ENCODE measurements around the gene EPG5. TPM values are rescaled to one million over a fixed set of nuclear protein-coding genes. Genes with fewer than 3 reads are reported as not detected.

Gene EPG5
- total RNA-seq, 6 experiments from 2014 or later = 11.6 to 15.2 (median 12.4) TPM

DNA sequence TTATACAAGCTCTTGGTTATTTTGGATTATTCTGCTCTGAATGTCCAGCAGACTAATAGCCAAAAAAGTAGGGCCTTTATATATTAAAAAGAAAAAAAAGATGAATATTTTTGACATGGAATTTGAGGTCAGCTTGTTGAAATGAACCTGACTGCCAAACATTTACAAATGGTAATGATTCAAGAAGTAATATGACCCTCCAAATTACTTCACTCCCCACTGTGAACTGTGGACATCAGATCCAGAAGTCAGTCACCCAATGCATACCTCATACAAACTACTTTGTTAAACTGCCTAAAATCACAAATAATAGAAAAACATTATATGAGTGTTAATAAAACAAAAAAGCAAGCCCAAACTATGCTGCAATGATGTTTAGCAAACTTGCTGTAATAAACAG lies 10.0 kb downstream of the EPG5 start:
- Histone ChIP-seq H3K4me1 (peaks cover 0 to 6% (median 0%) of the 10 kb centered on the region in 4 donors), H3K36me3 (peaks cover 0 to 37% (median 10%) of the 10 kb centered on the region in 4 donors), H3K4me3 (no peak overlapping the region), H3K27ac (no peak overlapping the region), H3K9me3 (no peaks in the 10 kb centered on the region), H3K27me3 (no peaks in the 10 kb centered on the region)
- DNase-seq (no peak), ATAC-seq (no peak)
- TF ChIP-seq, protein P1, sequence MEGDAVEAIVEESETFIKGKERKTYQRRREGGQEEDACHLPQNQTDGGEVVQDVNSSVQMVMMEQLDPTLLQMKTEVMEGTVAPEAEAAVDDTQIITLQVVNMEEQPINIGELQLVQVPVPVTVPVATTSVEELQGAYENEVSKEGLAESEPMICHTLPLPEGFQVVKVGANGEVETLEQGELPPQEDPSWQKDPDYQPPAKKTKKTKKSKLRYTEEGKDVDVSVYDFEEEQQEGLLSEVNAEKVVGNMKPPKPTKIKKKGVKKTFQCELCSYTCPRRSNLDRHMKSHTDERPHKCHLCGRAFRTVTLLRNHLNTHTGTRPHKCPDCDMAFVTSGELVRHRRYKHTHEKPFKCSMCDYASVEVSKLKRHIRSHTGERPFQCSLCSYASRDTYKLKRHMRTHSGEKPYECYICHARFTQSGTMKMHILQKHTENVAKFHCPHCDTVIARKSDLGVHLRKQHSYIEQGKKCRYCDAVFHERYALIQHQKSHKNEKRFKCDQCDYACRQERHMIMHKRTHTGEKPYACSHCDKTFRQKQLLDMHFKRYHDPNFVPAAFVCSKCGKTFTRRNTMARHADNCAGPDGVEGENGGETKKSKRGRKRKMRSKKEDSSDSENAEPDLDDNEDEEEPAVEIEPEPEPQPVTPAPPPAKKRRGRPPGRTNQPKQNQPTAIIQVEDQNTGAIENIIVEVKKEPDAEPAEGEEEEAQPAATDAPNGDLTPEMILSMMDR (IDR thresholded peaks at IDR 0.05) = no peak
- TF ChIP-seq POLR2A (IDR thresholded peaks at IDR 0.05) = no peak
- intact Hi-C loops (cut with DNase I) = no loop called here

DNA sequence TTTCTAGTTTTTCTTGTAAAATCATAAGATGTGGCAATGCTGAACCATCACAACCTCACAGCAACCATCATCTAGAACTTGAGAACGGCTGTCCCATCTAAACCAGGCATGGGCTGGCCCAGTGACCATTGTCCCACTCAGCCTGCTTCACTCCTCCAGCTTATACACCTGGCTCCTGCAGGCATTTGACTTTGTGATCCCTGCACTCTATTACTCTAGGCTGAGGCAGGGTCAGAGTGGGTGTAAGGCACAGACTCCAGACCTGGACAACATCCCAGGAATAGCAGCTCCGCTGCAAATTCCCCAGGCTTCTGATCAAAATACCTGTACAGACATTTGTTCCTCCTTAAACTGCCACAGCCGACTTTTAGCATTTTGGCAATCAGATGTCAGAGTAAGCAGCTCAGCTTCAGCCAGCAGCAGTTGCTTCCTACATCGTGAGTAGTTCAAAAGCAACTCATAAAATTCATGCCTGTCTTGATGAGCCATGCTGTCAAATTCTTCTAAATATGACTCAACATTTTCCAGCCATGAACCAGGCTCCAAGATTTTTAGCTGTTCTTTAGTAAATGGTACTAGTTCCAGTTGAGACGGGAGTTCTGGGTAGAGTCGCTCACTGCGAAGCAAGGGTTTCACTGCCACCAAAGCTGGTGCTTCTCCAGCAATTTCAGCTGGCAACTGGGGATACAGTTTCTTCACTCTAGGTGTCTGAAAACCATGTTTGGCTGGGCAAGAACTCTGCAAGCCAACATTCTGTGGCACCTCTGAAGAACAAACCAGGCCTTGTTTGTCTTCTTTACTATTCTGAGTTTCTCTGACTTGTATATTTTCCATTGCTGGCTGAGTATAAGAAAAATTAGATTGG lies 12.8 kb downstream of the EPG5 start:
- Histone ChIP-seq H3K4me3 (no peak overlapping the region), H3K36me3 (peaks cover 0 to 64% (median 13%) of the 10 kb centered on the region in 4 donors), H3K9me3 (no peaks in the 10 kb centered on the region), H3K4me1 (peaks cover 0 to 6% (median 0%) of the 10 kb centered on the region in 4 donors), H3K27ac (no peak overlapping the region), H3K27me3 (no peaks in the 10 kb centered on the region)
- intact Hi-C loops (cut with DNase I) = no loop called here
- ATAC-seq (no peak), DNase-seq (no peak)
- TF ChIP-seq POLR2A (IDR thresholded peaks at IDR 0.05) = no peak
- TF ChIP-seq, protein P1 (IDR thresholded peaks at IDR 0.05) = no peak
- 95% methylated on average over 6 of the region's 7 CpGs for WGBS (ENCODE audit: insufficient coverage, low coverage, low lambda C conversion rate, missing lambda C conversion rate)

DNA sequence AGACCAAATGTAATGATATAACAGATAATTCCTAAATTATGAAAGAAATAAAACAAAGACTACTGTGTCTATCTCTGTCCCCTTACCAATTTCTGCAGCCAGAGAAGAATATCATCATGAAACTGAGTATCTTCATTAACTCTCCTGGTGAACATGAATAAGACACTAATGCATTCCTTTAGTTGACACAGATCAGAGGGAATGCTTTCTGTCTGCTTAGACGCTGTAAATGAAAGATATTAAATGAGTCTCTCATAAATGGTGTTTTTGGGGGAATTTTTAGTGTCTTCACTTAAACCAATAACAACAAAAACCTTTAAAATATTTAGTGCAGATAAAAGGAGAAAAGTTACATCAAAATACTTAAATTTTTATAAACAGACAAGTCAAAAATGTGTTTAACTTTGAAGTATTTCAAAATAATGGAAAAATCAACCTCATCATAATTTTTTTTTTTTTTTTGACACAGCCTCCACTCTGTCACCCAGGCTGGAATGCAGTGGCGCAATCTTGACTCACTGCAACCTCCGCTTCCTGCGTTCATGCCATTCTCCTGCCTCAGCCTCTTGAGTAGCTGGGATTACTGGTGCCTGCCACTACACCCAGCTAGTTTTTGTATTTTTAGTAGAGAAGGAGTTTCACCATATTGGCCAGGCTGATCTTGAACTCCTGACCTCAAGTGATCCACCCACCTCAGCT lies 16.0 kb downstream of the EPG5 start:
- no peaks in the 10 kb centered on the region for H3K27me3 ChIP-seq
- H3K4me1 ChIP-seq = no peaks in the 10 kb centered on the region
- H3K36me3 ChIP-seq = peaks cover 0 to 93% (median 27%) of the 10 kb centered on the region in 4 donors
- no peak overlapping the region for H3K27ac ChIP-seq
- intact Hi-C loops (cut with DNase I) = no loop called here
- WGBS (ENCODE audit: insufficient coverage, low coverage, low lambda C conversion rate, missing lambda C conversion rate) = 70% methylated on average over 4 of the region's 4 CpGs
- ATAC-seq (peak in 1 of 4 donors; percentile 21), DNase-seq (peak in 1 of 3 donors; percentile 26)
- no peak for TF ChIP-seq POLR2A (IDR thresholded peaks at IDR 0.05)
- TF ChIP-seq, protein P1 (IDR thresholded peaks at IDR 0.05) = no peak
- no peaks in the 10 kb centered on the region for H3K9me3 ChIP-seq
- H3K4me3 ChIP-seq = no peak overlapping the region

DNA sequence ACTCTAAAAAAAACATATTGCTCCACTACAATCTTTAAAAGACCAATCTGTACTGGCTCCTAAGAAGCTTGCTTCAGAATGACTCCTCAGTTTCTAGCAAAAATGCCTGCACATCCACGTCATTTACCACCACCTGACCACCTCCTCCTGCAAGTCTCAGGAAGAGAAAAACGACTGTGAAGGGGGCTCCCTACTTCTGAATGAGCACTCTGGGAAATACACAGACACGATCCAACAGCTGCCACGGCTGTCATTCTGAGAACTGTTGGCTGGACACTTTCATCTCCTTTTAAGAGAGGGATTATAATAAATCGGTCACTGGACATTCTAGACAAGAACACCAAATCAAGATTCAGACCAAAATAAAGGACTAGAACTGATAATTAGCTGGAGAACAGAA lies 21.5 kb downstream of the EPG5 start:
- 82% methylated on average over 5 of the region's 5 CpGs for WGBS (ENCODE audit: insufficient coverage, low coverage, low lambda C conversion rate, missing lambda C conversion rate)
- intact Hi-C loops (cut with DNase I) = no loop called here
- Histone ChIP-seq H3K9me3 (no peaks in the 10 kb centered on the region), H3K36me3 (peaks cover 8 to 96% (median 40%) of the 10 kb centered on the region in 4 donors), H3K27me3 (no peaks in the 10 kb centered on the region), H3K4me3 (no peak overlapping the region), H3K4me1 (no peaks in the 10 kb centered on the region), H3K27ac (no peak overlapping the region)
- no peak for ATAC-seq
- DNase-seq = no peak
- TF ChIP-seq, protein P1 (IDR thresholded peaks at IDR 0.05) = no peak
